ENCODE results near the gene TRIAP1.

GRCh38 chr12:120412421-120412820 lies 33.8 kb downstream of the TRIAP1 start:
- no peak for TF ChIP-seq CTCF (IDR thresholded peaks at IDR 0.05)
- no peak for TF ChIP-seq POLR2AphosphoS5 (IDR thresholded peaks at IDR 0.05; ENCODE audit: low read depth, low read length)
- no peak for TF ChIP-seq TCF7L2 (IDR thresholded peaks at IDR 0.05; ENCODE audit: low read depth, low read length)
- TF ChIP-seq SIN3A (IDR thresholded peaks at IDR 0.05; ENCODE audit: borderline replicate concordance, insufficient read depth, low read depth, low read length), result no peak

All from Panc1 (cell line).